Testis (tissue), 3 donors: ENCODE results near the gene LARP4. TPM values are rescaled to one million over a fixed set of nuclear protein-coding genes. Genes with fewer than 3 reads are reported as not detected.
A peak's percentile ranks its signal among the peaks of the same experiment; 100 is the strongest.

ENCODE experiments used
- DNase-seq: peaks from one replicate; pipeline ENCODE4 v3.0.0-alpha.2; 2019
- H3K27ac ChIP-seq, 2 donors: fragments of 200-600 bp; sonication (generic); one replicate each; pipeline ENCODE4 v1.5.1; 2019
- H3K27me3 ChIP-seq: fragments of 200-600 bp; sonication (generic); one replicate; pipeline ENCODE4 v1.5.1; 2019
- H3K36me3 ChIP-seq: fragments of 200-600 bp; sonication (generic); one replicate; pipeline ENCODE4 v1.5.1; 2017; ENCODE audit warnings: low read depth; ENCODE audit errors: missing control alignments
- H3K4me1 ChIP-seq: fragments of 200-600 bp; sonication (generic); one replicate; pipeline ENCODE4 v1.5.1; 2019
- H3K4me3 ChIP-seq, 2 donors: fragments of 200-600 bp; sonication (generic); one replicate each; pipeline ENCODE4 v1.5.1; 2017 to 2019
- H3K9me3 ChIP-seq: fragments of 200-600 bp; sonication (generic); one replicate; pipeline ENCODE4 v1.5.1; 2017
- POLR2A ChIP-seq: fragments of 450-650 bp; IDR thresholded peaks from one replicate; pipeline ENCODE4 v1.6.1; 2017; ENCODE audit warnings: antibody characterized with exemption, mild to moderate bottlenecking, moderate library complexity
- WGBS, 2 donors: methylation state at CpG; one replicate each; pipeline ENCODE4 v1.1.5; 2018; 5-methylcytosine and 5-hydroxymethylcytosine counted together
- intact Hi-C: fragments of 100-400 bp; cut with DNase I; formaldehyde crosslinking; loops from one replicate; pipeline ENCODE4 v1.15.1; 2023; ENCODE audit warnings: low total_unique reads
- polyA plus RNA-seq: library from polyadenylated mRNA; stranded (reverse); fragments of 350-450 nt; fragmentation: Illumina TruSeq; extraction: RNeasy Lipid Tissue Mini Kit (QIAGEN cat#74804); gene quantifications from one replicate; pipeline ENCODE4 v1.2.3, GENCODE V29; 2014; ENCODE audit warnings: low read depth, low replicate concordance; ENCODE audit not compliant: insufficient read depth
- total RNA-seq, 2 donors: library from RNA; depleted of rRNA; stranded (reverse); fragments of >200 nt; gene quantifications; one replicate each; pipeline ENCODE4 v1.2.3, GENCODE V29; 2016
- TF ChIP-seq, protein P1 (sequence below), 3 experiments: fragments of 450-650 bp in 2 of 3; fragments of 200-600 bp in 1 of 3; sonication (generic) in 1 of 3; IDR thresholded peaks; one replicate each; pipeline ENCODE4 v1.5.1; 2016 to 2019; ENCODE audit warnings: antibody characterized with exemption in 3 of 3, mild to moderate bottlenecking in 2 of 3, moderate library complexity in 1 of 3

LARP4 gene
- total and polyA plus RNA-seq, 3 donors from 2014 or later, result 20.9 to 38.3 (median 34.1) TPM

DNA sequence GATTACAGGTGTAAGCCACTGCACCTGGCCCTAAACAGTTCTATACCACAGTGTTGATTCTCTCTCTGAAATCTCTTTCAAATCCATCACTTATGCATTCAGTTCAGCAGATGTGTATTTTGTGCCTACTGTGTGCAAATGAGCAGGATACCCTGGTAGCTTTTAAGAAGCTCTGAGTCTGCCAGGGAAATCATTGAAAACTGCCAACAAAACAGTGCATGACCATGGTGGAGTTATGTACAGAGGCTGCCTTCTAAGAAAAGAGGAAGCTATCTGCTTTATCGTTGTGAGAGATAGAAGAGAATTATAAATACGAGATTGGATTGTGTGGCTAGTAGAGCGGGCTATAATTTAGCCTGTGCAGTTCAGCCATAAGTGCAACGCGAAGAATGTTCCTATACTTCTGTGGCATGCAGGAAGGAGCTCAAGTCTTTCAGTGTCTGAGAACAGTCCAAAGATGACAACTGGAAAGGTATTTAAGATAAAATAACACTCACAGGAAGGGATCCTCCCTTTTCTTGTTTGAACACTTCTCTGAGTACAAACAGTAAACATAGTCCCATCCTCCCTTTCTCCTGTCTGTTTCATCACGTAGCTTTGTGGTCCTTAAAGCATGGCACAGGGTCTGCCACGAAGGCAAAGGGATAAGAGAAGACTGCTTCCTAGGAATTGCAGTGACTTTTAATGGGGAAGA, 108.4 kb downstream of the LARP4 start:
- H3K4me3 ChIP-seq, result no peak overlapping the region
- TF ChIP-seq POLR2A, result no peak
- TF ChIP-seq, protein P1, sequence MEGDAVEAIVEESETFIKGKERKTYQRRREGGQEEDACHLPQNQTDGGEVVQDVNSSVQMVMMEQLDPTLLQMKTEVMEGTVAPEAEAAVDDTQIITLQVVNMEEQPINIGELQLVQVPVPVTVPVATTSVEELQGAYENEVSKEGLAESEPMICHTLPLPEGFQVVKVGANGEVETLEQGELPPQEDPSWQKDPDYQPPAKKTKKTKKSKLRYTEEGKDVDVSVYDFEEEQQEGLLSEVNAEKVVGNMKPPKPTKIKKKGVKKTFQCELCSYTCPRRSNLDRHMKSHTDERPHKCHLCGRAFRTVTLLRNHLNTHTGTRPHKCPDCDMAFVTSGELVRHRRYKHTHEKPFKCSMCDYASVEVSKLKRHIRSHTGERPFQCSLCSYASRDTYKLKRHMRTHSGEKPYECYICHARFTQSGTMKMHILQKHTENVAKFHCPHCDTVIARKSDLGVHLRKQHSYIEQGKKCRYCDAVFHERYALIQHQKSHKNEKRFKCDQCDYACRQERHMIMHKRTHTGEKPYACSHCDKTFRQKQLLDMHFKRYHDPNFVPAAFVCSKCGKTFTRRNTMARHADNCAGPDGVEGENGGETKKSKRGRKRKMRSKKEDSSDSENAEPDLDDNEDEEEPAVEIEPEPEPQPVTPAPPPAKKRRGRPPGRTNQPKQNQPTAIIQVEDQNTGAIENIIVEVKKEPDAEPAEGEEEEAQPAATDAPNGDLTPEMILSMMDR (IDR thresholded peaks at IDR 0.05), result no peak
- H3K4me1 ChIP-seq, result peaks cover 21% of the 10 kb centered on the region
- 59 to 67% methylated on average over 7 of the region's 7 CpGs for WGBS, 2 donors
- no peaks in the 10 kb centered on the region for H3K9me3 ChIP-seq
- no peak for DNase-seq
- H3K27me3 ChIP-seq, result no peaks in the 10 kb centered on the region
- intact Hi-C loops, result loop anchor here (5.0 kb wide), 1 partner anchor 128 kb away; no protein-coding TSS in a partner anchor
- H3K27ac ChIP-seq, result no peak overlapping the region
- no peaks in the 10 kb centered on the region for H3K36me3 ChIP-seq

- Histone ChIP-seq H3K4me1 (peaks cover 16% of the 10 kb centered on the region), H3K27me3 (no peaks in the 10 kb centered on the region), H3K4me3 (no peak overlapping the region), H3K36me3 (no peaks in the 10 kb centered on the region), H3K27ac (peak overlapping the region in 1 of 2 donors; percentile 50), H3K9me3 (no peaks in the 10 kb centered on the region)
- intact Hi-C loops, result no loop called here
- 75 to 79% methylated on average over 4 of the region's 4 CpGs for WGBS, 2 donors
- TF ChIP-seq POLR2A, result no peak
- TF ChIP-seq, protein P1 (IDR thresholded peaks at IDR 0.05), result no peak
- no peak for DNase-seq
Observed at GRCh38 chr12:50514526-50515276, 114.0 kb downstream of the LARP4 start.

- WGBS, 2 donors, result 65 to 81% methylated on average over 2 of the region's 2 CpGs
Observed at GRCh38 chr12:50515587-50515986, 114.9 kb downstream of the LARP4 start.

DNA sequence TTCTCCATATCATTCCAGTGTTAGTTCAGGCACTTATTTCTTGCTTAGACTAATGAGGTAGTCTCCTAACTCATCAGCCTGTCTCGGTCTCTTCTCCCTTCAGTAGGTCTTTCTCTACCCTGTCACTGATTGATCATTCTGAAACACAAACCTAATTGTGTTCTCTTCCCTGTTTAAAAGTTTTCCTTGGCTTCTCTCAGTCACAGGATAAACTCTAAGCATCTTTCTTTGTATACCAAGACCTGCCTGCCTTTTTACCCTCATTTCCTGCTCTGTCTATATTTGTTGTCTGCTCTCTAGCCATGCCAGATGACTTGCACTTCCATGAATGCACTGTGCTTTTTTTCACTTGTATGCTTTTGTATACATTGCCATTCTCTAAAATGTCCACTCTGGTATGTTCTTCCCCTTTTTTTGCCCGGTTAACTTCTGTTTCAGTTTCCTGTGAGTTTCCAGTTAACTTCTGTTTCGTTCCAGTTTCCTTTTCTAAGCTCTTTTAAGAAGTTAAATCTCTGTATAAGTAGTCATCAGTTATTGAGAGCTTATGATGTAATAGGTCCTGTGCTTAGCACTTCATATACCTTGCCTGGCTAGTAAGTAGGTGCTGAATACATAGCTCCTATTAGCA, 116.8 kb downstream of the LARP4 start:
- DNase-seq, result no peak
- 44 to 51% methylated on average over 3 of the region's 3 CpGs for WGBS, 2 donors
- peaks cover 27% of the 10 kb centered on the region for H3K4me1 ChIP-seq
- no peaks in the 10 kb centered on the region for H3K27me3 ChIP-seq
- no peaks in the 10 kb centered on the region for H3K9me3 ChIP-seq
- intact Hi-C loops, result no loop called here
- no peaks in the 10 kb centered on the region for H3K36me3 ChIP-seq
- no peak overlapping the region for H3K4me3 ChIP-seq
- H3K27ac ChIP-seq, result peak overlapping the region in 1 of 2 donors; percentile 12
- TF ChIP-seq, protein P1 (IDR thresholded peaks at IDR 0.05), result no peak
- no peak for TF ChIP-seq POLR2A

More at GRCh38 chr12:50515587-50515986, 114.9 kb downstream of the LARP4 start:
- Histone ChIP-seq H3K36me3 (no peaks in the 10 kb centered on the region), H3K27ac (no peak overlapping the region), H3K4me3 (no peak overlapping the region), H3K9me3 (no peaks in the 10 kb centered on the region), H3K4me1 (peaks cover 20% of the 10 kb centered on the region), H3K27me3 (no peaks in the 10 kb centered on the region)
- no peak for TF ChIP-seq POLR2A
- TF ChIP-seq, protein P1 (IDR thresholded peaks at IDR 0.05), result no peak
- intact Hi-C loops, result no loop called here
- DNase-seq, result no peak
